ENCODE measurements around the gene PTPRD.

The PTPRD gene

GRCh38 chr9:8733131-8733954 is 1879.5 kb downstream of the PTPRD start (continued):
- TF ChIP-seq KLF8 (tag by site-specific recombination; IDR thresholded peaks at IDR 0.05) (no peak), ZNF610 (tag by site-specific recombination; IDR thresholded peaks at IDR 0.05; ENCODE audit: borderline replicate concordance) (no peak), ZNF843 (tag by site-specific recombination; IDR thresholded peaks at IDR 0.05) (peak; percentile 81), ZNF792 (tag by site-specific recombination; IDR thresholded peaks at IDR 0.05) (no peak), ZFP41 (tag by site-specific recombination; IDR thresholded peaks at IDR 0.05; ENCODE audit: borderline replicate concordance) (no peak), HOXD13 (CRISPR knock-in tag; IDR thresholded peaks at IDR 0.05; ENCODE audit: borderline replicate concordance) (peak; percentile 75), ZIC2 (tag by site-specific recombination; IDR thresholded peaks at IDR 0.05) (peak; percentile 70), ZNF24 (tag by site-specific recombination; IDR thresholded peaks at IDR 0.05) (no peak), ZEB2 (tag by site-specific recombination; IDR thresholded peaks at IDR 0.05) (no peak; the same call in none of the 2 replicates), ZNF10 (tag by site-specific recombination; IDR thresholded peaks at IDR 0.05) (no peak)
- TF ChIP-seq, protein P1, sequence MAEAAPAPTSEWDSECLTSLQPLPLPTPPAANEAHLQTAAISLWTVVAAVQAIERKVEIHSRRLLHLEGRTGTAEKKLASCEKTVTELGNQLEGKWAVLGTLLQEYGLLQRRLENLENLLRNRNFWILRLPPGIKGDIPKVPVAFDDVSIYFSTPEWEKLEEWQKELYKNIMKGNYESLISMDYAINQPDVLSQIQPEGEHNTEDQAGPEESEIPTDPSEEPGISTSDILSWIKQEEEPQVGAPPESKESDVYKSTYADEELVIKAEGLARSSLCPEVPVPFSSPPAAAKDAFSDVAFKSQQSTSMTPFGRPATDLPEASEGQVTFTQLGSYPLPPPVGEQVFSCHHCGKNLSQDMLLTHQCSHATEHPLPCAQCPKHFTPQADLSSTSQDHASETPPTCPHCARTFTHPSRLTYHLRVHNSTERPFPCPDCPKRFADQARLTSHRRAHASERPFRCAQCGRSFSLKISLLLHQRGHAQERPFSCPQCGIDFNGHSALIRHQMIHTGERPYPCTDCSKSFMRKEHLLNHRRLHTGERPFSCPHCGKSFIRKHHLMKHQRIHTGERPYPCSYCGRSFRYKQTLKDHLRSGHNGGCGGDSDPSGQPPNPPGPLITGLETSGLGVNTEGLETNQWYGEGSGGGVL (tag by site-specific recombination; IDR thresholded peaks at IDR 0.05) = no peak
- TF ChIP-seq, protein P2, sequence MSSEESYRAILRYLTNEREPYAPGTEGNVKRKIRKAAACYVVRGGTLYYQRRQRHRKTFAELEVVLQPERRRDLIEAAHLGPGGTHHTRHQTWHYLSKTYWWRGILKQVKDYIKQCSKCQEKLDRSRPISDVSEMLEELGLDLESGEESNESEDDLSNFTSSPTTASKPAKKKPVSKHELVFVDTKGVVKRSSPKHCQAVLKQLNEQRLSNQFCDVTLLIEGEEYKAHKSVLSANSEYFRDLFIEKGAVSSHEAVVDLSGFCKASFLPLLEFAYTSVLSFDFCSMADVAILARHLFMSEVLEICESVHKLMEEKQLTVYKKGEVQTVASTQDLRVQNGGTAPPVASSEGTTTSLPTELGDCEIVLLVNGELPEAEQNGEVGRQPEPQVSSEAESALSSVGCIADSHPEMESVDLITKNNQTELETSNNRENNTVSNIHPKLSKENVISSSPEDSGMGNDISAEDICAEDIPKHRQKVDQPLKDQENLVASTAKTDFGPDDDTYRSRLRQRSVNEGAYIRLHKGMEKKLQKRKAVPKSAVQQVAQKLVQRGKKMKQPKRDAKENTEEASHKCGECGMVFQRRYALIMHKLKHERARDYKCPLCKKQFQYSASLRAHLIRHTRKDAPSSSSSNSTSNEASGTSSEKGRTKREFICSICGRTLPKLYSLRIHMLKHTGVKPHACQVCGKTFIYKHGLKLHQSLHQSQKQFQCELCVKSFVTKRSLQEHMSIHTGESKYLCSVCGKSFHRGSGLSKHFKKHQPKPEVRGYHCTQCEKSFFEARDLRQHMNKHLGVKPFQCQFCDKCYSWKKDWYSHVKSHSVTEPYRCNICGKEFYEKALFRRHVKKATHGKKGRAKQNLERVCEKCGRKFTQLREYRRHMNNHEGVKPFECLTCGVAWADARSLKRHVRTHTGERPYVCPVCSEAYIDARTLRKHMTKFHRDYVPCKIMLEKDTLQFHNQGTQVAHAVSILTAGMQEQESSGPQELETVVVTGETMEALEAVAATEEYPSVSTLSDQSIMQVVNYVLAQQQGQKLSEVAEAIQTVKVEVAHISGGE (tag by site-specific recombination; conservative IDR thresholded peaks at IDR 0.05; ENCODE audit: low read depth) = no peak
- TF ChIP-seq, protein P3, sequence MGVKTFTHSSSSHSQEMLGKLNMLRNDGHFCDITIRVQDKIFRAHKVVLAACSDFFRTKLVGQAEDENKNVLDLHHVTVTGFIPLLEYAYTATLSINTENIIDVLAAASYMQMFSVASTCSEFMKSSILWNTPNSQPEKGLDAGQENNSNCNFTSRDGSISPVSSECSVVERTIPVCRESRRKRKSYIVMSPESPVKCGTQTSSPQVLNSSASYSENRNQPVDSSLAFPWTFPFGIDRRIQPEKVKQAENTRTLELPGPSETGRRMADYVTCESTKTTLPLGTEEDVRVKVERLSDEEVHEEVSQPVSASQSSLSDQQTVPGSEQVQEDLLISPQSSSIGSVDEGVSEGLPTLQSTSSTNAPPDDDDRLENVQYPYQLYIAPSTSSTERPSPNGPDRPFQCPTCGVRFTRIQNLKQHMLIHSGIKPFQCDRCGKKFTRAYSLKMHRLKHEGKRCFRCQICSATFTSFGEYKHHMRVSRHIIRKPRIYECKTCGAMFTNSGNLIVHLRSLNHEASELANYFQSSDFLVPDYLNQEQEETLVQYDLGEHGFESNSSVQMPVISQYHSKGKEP (tag by site-specific recombination; IDR thresholded peaks at IDR 0.05) = peak; percentile 79; the same call in 1 of the 2 replicates

GRCh38 chr9:8732367-8733075 is 1880.3 kb downstream of the PTPRD start:
- POLR2A ChIA-PET = no interaction called here
- H3K27ac ChIP-seq (ENCODE audit: extremely low read depth, low read depth, low read length) = peak overlapping the region; percentile 43; the same call in 1 of the 2 replicates
- CTCF ChIA-PET = interaction anchor here (0.5 to 1.1 kb wide), 2 partner anchors 13 to 163 kb away, joined by 3 read pairs; no protein-coding TSS in a partner anchor
- no peak for TF ChIP-seq ZNF514 (tag by site-specific recombination; IDR thresholded peaks at IDR 0.05)
- TF ChIP-seq ZNF112 (tag by site-specific recombination; IDR thresholded peaks at IDR 0.05) = no peak
- no peak for TF ChIP-seq ZNF768 (tag by site-specific recombination; IDR thresholded peaks at IDR 0.05)
- no peak for TF ChIP-seq ZNF133 (tag by site-specific recombination; IDR thresholded peaks at IDR 0.05)
- no peak for TF ChIP-seq FEZF1 (tag by site-specific recombination; IDR thresholded peaks at IDR 0.05)
- no peak for TF ChIP-seq ZNF433 (tag by site-specific recombination; IDR thresholded peaks at IDR 0.05; ENCODE audit: low read depth)
- no peak for TF ChIP-seq EGR2 (tag by site-specific recombination; IDR thresholded peaks at IDR 0.05; ENCODE audit: low read depth)
- TF ChIP-seq HOXA7 (CRISPR knock-in tag; IDR thresholded peaks at IDR 0.05; ENCODE audit: borderline replicate concordance) = no peak
- TF ChIP-seq ZNF639 (tag by site-specific recombination; IDR thresholded peaks at IDR 0.05) = no peak
- TF ChIP-seq, protein P4, sequence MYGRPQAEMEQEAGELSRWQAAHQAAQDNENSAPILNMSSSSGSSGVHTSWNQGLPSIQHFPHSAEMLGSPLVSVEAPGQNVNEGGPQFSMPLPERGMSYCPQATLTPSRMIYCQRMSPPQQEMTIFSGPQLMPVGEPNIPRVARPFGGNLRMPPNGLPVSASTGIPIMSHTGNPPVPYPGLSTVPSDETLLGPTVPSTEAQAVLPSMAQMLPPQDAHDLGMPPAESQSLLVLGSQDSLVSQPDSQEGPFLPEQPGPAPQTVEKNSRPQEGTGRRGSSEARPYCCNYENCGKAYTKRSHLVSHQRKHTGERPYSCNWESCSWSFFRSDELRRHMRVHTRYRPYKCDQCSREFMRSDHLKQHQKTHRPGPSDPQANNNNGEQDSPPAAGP (tag by site-specific recombination; IDR thresholded peaks at IDR 0.05) = no peak
- no peaks in the 10 kb centered on the region for H3K9me3 ChIP-seq (ENCODE audit: control insufficient read depth, insufficient read depth, low read depth, low read length)
- H3K4me1 ChIP-seq (ENCODE audit: control insufficient read depth, insufficient read depth, low read length) = peaks cover 6% of the 10 kb centered on the region; the same call in 1 of the 2 replicates
- H3K36me3 ChIP-seq (ENCODE audit: control insufficient read depth in 2 of 2, insufficient read depth in 1 of 2, low read length in 2 of 2) = no peaks in the 10 kb centered on the region
- no peak overlapping the region for H3K4me3 ChIP-seq (ENCODE audit: low read depth, low read length)
